IMR-90 (cell line): Measurements from ENCODE around the gene CAVIN1. TPM values are rescaled to one million over a fixed set of nuclear protein-coding genes. Genes with fewer than 3 reads are reported as not detected.

Source experiments
- ATAC-seq: fragments of 200-7000 bp; cut with Tn5 transposase; 2 replicates; pipeline ENCODE4 v1.9.1; 2020; ENCODE audit warnings: low read depth, mild to moderate bottlenecking, moderate library complexity
- BruUV-seq: library from RNA; stranded (reverse); fragments of 400-500 nt; replicated peaks from 2 replicates; lab custom pipeline; 2021; lab: Mats Ljungman, UMichigan
- CTCF ChIA-PET: fragments of 300-600 bp; formaldehyde crosslinking; extraction: SDS; loops from one replicate; lab custom pipeline; 2021; ENCODE audit warnings: antibody characterized with exemption; lab: Yijun Ruan, JAX
- POLR2A ChIA-PET: fragments of 300-600 bp; sonication (Branson Sonifier 250); formaldehyde crosslinking; loops from one replicate; lab custom pipeline; 2022; ENCODE audit warnings: antibody characterized with exemption; ENCODE audit not compliant: unreplicated experiment; lab: Charles Lee
- DNase-seq: peaks from one replicate; pipeline ENCODE4 v3.0.0; 2013
- H2AFZ ChIP-seq: replicated peaks from 2 replicates; pipeline ENCODE3; 2013; ENCODE audit warnings: low read length, mild to moderate bottlenecking; ENCODE audit not compliant: poor library complexity
- H2AK5ac ChIP-seq: 2 replicates; pipeline ENCODE4 v1.6.1; 2013; ENCODE audit warnings: low read depth, low read length, inconsistent platforms
- H2AK9ac ChIP-seq: replicated peaks from 2 replicates; pipeline ENCODE3; 2013; ENCODE audit warnings: mild to moderate bottlenecking, low read depth, low read length, moderate library complexity; ENCODE audit not compliant: poor library complexity
- H2BK120ac ChIP-seq: 2 replicates; pipeline ENCODE4 v1.6.1; 2013; ENCODE audit warnings: low read depth, low read length, inconsistent platforms
- H2BK15ac ChIP-seq: 3 replicates; pipeline ENCODE4 v1.6.1; 2013; ENCODE audit warnings: low read depth, low read length, inconsistent platforms
- H2BK20ac ChIP-seq: 2 replicates; pipeline ENCODE4 v1.6.1; 2013; ENCODE audit warnings: low read depth, mild to moderate bottlenecking, inconsistent platforms, low read length, moderate library complexity
- H2BK5ac ChIP-seq: 2 replicates; pipeline ENCODE4 v1.6.1; 2013; ENCODE audit warnings: mild to moderate bottlenecking, low read depth, low read length, inconsistent platforms; ENCODE audit not compliant: poor library complexity, severe bottlenecking
- H3K14ac ChIP-seq: replicated peaks from 2 replicates; pipeline ENCODE4 v1.6.1; 2013; ENCODE audit warnings: low read depth, low read length, inconsistent platforms
- H3K18ac ChIP-seq: 2 replicates; pipeline ENCODE4 v1.6.1; 2013; ENCODE audit warnings: low read depth, low read length, control low read depth
- H3K23ac ChIP-seq: 2 replicates; pipeline ENCODE4 v1.6.1; 2013; ENCODE audit warnings: low read depth, low read length, inconsistent platforms
- H3K27ac ChIP-seq: 2 replicates; pipeline ENCODE4 v1.5.1; 2013; ENCODE audit warnings: mild to moderate bottlenecking, control low read depth, low read length; ENCODE audit not compliant: insufficient read depth
- H3K27me3 ChIP-seq: 2 replicates; pipeline ENCODE4 v1.6.1; 2013; ENCODE audit warnings: low read length; ENCODE audit not compliant: control insufficient read depth, insufficient read depth
- H3K36me3 ChIP-seq: 2 replicates; pipeline ENCODE4 v1.6.1; 2013; ENCODE audit warnings: low read length, mixed read lengths; ENCODE audit not compliant: control insufficient read depth, insufficient read depth
- H3K4ac ChIP-seq: 2 replicates; pipeline ENCODE4 v1.6.1; 2013; ENCODE audit warnings: low read depth, low read length, inconsistent platforms
- H3K4me1 ChIP-seq: 2 replicates; pipeline ENCODE4 v1.6.1; 2013; ENCODE audit warnings: low read length, mixed read lengths; ENCODE audit not compliant: control insufficient read depth, insufficient read depth
- H3K4me2 ChIP-seq: 2 replicates; pipeline ENCODE4 v1.6.1; 2013; ENCODE audit warnings: low read depth, mild to moderate bottlenecking, control low read depth, low read length, moderate library complexity
- H3K4me3 ChIP-seq: 2 replicates; pipeline ENCODE4 v1.5.1; 2013; ENCODE audit warnings: low read depth, mild to moderate bottlenecking, control low read depth, low read length, moderate library complexity; ENCODE audit not compliant: insufficient read depth
- H3K56ac ChIP-seq: 2 replicates; pipeline ENCODE4 v1.6.1; 2013; ENCODE audit warnings: low read length, inconsistent platforms; ENCODE audit not compliant: insufficient read depth; ENCODE audit errors: extremely low read depth
- H3K79me1 ChIP-seq, 2 experiments: 2 replicates each; pipeline ENCODE4 v1.6.1; 2013; ENCODE audit warnings: low read length in 2 of 2, inconsistent platforms in 1 of 2, low read depth in 1 of 2
- H3K9ac ChIP-seq: 2 replicates; pipeline ENCODE4 v1.6.1; 2013; ENCODE audit warnings: low read depth, low read length, control low read depth
- H3K9me1 ChIP-seq: 2 replicates; pipeline ENCODE4 v1.6.1; 2013; ENCODE audit warnings: low read length, inconsistent platforms; ENCODE audit not compliant: insufficient read depth
- H3K9me3 ChIP-seq: 2 replicates; pipeline ENCODE4 v1.6.1; 2013; ENCODE audit warnings: low read length; ENCODE audit not compliant: control insufficient read depth, insufficient read depth
- H4K20me1 ChIP-seq: 2 replicates; pipeline ENCODE4 v1.6.1; 2013; ENCODE audit warnings: low read length, inconsistent platforms; ENCODE audit not compliant: insufficient read depth
- H4K5ac ChIP-seq: 2 replicates; pipeline ENCODE4 v1.6.1; 2013; ENCODE audit warnings: mild to moderate bottlenecking, low read depth, low read length, control low read depth
- H4K8ac ChIP-seq, 2 experiments: 2 replicates each; pipeline ENCODE4 v1.6.1; 2013; ENCODE audit warnings: low read depth in 2 of 2, low read length in 2 of 2, control low read depth in 1 of 2, inconsistent platforms in 1 of 2
- H4K91ac ChIP-seq: 2 replicates; pipeline ENCODE4 v1.6.1; 2013; ENCODE audit warnings: low read depth, low read length, inconsistent platforms; ENCODE audit not compliant: insufficient read depth
- BHLHE40 ChIP-seq: fragments of 150-350 bp; IDR thresholded peaks from 2 replicates; pipeline ENCODE4 v1.6.1; 2016; ENCODE audit warnings: mild to moderate bottlenecking, low read depth, low read length
- CEBPB ChIP-seq: IDR thresholded peaks from 2 replicates; pipeline ENCODE4 v1.6.1; 2012; ENCODE audit warnings: low read depth, low read length, improper control_type of control experiment
- CHD1 ChIP-seq: IDR thresholded peaks from 2 replicates; pipeline ENCODE4 v1.6.1; 2012; ENCODE audit warnings: low read depth, low read length, improper control_type of control experiment
- FOS ChIP-seq: fragments of 150-350 bp; IDR thresholded peaks from 2 replicates; pipeline ENCODE4 v1.6.1; 2016; ENCODE audit warnings: low read depth, low read length
- MAFK ChIP-seq: IDR thresholded peaks from 2 replicates; pipeline ENCODE4 v1.6.1; 2012; ENCODE audit warnings: low read depth, low read length, improper control_type of control experiment
- MAZ ChIP-seq: IDR thresholded peaks from 2 replicates; pipeline ENCODE4 v1.6.1; 2012; ENCODE audit warnings: low read depth, mild to moderate bottlenecking, low read length, improper control_type of control experiment, moderate library complexity, borderline replicate concordance
- MXI1 ChIP-seq: IDR thresholded peaks from 2 replicates; pipeline ENCODE4 v1.6.1; 2012; ENCODE audit warnings: low read depth, mild to moderate bottlenecking, low read length, moderate library complexity, borderline replicate concordance
- NFE2L2 ChIP-seq: fragments of 150-350 bp; IDR thresholded peaks from 2 replicates; pipeline ENCODE4 v1.6.1; 2016; ENCODE audit warnings: low read depth, mild to moderate bottlenecking, low read length
- POLR2A ChIP-seq: IDR thresholded peaks from 2 replicates; pipeline ENCODE4 v1.6.1; 2012; ENCODE audit warnings: mild to moderate bottlenecking, low read depth, low read length
- RAD21 ChIP-seq: IDR thresholded peaks from 2 replicates; pipeline ENCODE4 v1.6.1; 2012; ENCODE audit warnings: low read length, improper control_type of control experiment
- RCOR1 ChIP-seq: IDR thresholded peaks from 2 replicates; pipeline ENCODE4 v1.6.1; 2012; ENCODE audit warnings: mild to moderate bottlenecking, low read length, improper control_type of control experiment; ENCODE audit not compliant: insufficient replicate concordance
- RFX5 ChIP-seq: IDR thresholded peaks from 2 replicates; pipeline ENCODE4 v1.8.0; 2012; ENCODE audit warnings: low read depth, mild to moderate bottlenecking, low read length, moderate library complexity
- SMC3 ChIP-seq: fragments of 150-350 bp; IDR thresholded peaks from 2 replicates; pipeline ENCODE4 v1.6.1; 2016; ENCODE audit warnings: low read depth, mild to moderate bottlenecking, antibody characterized with exemption, low read length, moderate library complexity
- WGBS, 2 experiments: methylation state at CpG; one replicate each; pipeline versions ENCODE4 v1.1.5 to v1.1.7; 2013; ENCODE audit warnings: missing lambda C conversion rate in 2 of 2; ENCODE audit not compliant: insufficient read length in 1 of 2; ENCODE audit errors: extremely low coverage in 2 of 2; 5-methylcytosine and 5-hydroxymethylcytosine counted together
- dilution Hi-C: fragments of 300-500 bp; cut with HindIII; formaldehyde crosslinking; loops from one replicate; pipeline ENCODE4 v1.14.3; 2018; ENCODE audit warnings: low sequenced_read_pairs; ENCODE audit not compliant: unreplicated experiment
- in situ Hi-C: fragments of 300-500 bp; cut with MboI; formaldehyde crosslinking; loops from 3 replicates; pipeline ENCODE4 v1.14.3; 2019; ENCODE audit warnings: low sequenced_read_pairs, inconsistent platforms, mixed read lengths
- intact Hi-C: fragments of 100-400 bp; cut with micrococcal nuclease; formaldehyde crosslinking; loops from 2 replicates; pipeline ENCODE4 v1.10.0; 2022
- polyA plus RNA-seq, 3 experiments: library from polyadenylated mRNA; depleted of rRNA; stranded (reverse); fragments of >200 nt; gene quantifications; 2 replicates each; pipeline ENCODE4 v1.2.3, GENCODE V29; 2012; ENCODE audit warnings: low replicate concordance in 1 of 3
- total RNA-seq: library from RNA; depleted of rRNA; stranded (reverse); fragments of >200 nt; gene quantifications from 2 replicates; pipeline ENCODE4 v1.2.3, GENCODE V29; 2012
- TF ChIP-seq, protein P1 (sequence below): fragments of 150-350 bp; IDR thresholded peaks from 2 replicates; pipeline ENCODE4 v1.6.1; 2017; ENCODE audit warnings: mild to moderate bottlenecking, antibody characterized with exemption, low read length, low read depth
- TF ChIP-seq, protein P2 (sequence below): fragments of 150-350 bp; IDR thresholded peaks from 2 replicates; pipeline ENCODE4 v1.6.1; 2016; ENCODE audit warnings: low read depth, mild to moderate bottlenecking, low read length, moderate library complexity, borderline replicate concordance
- TF ChIP-seq, protein P3 (sequence below): conservative IDR thresholded peaks from 2 replicates; pipeline ENCODE4 v1.5.1; 2012; ENCODE audit warnings: mild to moderate bottlenecking, low read depth, low read length, improper control_type of control experiment

Gene CAVIN1
- total and polyA plus RNA-seq, 2 of the 4 experiments (the other 2 are of a cell fraction): 491 to 556 TPM

DNA sequence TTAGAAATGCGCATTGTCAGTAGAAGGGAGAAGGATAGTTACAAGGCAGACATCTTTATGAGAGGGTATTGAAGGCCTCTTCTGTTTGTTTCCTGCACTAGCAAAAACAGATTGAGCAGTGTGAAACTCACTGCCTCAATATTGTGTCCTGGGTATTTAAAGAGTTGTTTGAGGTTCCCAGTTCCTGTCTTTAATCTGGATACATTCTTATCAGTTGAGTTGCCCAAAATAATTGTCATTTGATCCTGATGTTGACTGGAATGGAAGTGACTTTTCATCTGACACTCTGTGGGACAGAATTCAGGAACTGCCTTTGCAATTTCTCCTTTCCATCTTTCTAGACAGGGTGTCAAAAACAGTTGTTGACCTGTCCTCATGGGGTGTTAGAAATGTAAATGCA, 37.3 kb upstream of the CAVIN1 start:
- intact Hi-C loops: no loop called here

More for the DNA sequence above, 37.3 kb upstream of the CAVIN1 start:
- H2BK15ac ChIP-seq: no peak overlapping the region
- ChIA-PET POLR2A (no interaction called here), CTCF (interaction anchor here (0.6 to 1.4 kb wide), 4 partner anchors 18 to 216 kb away, joined by 3 read pairs; no protein-coding TSS in a partner anchor)
- TF ChIP-seq RAD21 (no peak), FOS (no peak), POLR2A (no peak), SMC3 (no peak), NFE2L2 (no peak), MAZ (no peak), CHD1 (no peak), MXI1 (no peak), MAFK (no peak), RCOR1 (no peak), RFX5 (no peak), BHLHE40 (no peak), CEBPB (no peak)
- TF ChIP-seq, protein P1, sequence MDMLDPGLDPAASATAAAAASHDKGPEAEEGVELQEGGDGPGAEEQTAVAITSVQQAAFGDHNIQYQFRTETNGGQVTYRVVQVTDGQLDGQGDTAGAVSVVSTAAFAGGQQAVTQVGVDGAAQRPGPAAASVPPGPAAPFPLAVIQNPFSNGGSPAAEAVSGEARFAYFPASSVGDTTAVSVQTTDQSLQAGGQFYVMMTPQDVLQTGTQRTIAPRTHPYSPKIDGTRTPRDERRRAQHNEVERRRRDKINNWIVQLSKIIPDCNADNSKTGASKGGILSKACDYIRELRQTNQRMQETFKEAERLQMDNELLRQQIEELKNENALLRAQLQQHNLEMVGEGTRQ: no peak
- TF ChIP-seq, protein P2, sequence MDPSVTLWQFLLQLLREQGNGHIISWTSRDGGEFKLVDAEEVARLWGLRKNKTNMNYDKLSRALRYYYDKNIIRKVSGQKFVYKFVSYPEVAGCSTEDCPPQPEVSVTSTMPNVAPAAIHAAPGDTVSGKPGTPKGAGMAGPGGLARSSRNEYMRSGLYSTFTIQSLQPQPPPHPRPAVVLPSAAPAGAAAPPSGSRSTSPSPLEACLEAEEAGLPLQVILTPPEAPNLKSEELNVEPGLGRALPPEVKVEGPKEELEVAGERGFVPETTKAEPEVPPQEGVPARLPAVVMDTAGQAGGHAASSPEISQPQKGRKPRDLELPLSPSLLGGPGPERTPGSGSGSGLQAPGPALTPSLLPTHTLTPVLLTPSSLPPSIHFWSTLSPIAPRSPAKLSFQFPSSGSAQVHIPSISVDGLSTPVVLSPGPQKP: no peak
- TF ChIP-seq, protein P3, sequence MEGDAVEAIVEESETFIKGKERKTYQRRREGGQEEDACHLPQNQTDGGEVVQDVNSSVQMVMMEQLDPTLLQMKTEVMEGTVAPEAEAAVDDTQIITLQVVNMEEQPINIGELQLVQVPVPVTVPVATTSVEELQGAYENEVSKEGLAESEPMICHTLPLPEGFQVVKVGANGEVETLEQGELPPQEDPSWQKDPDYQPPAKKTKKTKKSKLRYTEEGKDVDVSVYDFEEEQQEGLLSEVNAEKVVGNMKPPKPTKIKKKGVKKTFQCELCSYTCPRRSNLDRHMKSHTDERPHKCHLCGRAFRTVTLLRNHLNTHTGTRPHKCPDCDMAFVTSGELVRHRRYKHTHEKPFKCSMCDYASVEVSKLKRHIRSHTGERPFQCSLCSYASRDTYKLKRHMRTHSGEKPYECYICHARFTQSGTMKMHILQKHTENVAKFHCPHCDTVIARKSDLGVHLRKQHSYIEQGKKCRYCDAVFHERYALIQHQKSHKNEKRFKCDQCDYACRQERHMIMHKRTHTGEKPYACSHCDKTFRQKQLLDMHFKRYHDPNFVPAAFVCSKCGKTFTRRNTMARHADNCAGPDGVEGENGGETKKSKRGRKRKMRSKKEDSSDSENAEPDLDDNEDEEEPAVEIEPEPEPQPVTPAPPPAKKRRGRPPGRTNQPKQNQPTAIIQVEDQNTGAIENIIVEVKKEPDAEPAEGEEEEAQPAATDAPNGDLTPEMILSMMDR: no peak
- no peak overlapping the region for H2AK9ac ChIP-seq
- H3K56ac ChIP-seq: no peak overlapping the region
- no peak overlapping the region; the same call in 1 of the 2 replicates for H3K23ac ChIP-seq
- WGBS, 2 experiments: 83% methylated on average over 1 of the region's 1 CpG; no CpG with 5 or more reads in 1 of the 2 experiments
- no peaks in the 10 kb centered on the region for H3K9me3 ChIP-seq
- in situ Hi-C loops: no loop called here
- no peak overlapping the region for H4K91ac ChIP-seq
- H4K5ac ChIP-seq: no peak overlapping the region
- H3K79me1 ChIP-seq: peaks cover 7 to 51% of the 10 kb centered on the region in 2 experiments; a peak in 2 of 4 replicates
- H2AK5ac ChIP-seq: no peak overlapping the region
- no peak overlapping the region for H3K9ac ChIP-seq
- peak overlapping the region; percentile 9 for H2BK5ac ChIP-seq
- BruUV-seq: no TSS peak
- H2AFZ ChIP-seq: no peak overlapping the region
- H3K4ac ChIP-seq: no peak overlapping the region
- no peak overlapping the region for H3K27ac ChIP-seq
- DNase-seq (no peak), ATAC-seq (no peak)
- no peak overlapping the region for H3K18ac ChIP-seq
- dilution Hi-C loops: no loop called here
- H3K4me2 ChIP-seq: peak overlapping the region; percentile 71
- no peak overlapping the region for H4K8ac ChIP-seq
- H2BK20ac ChIP-seq: no peak overlapping the region
- 0 out of 2 replicates have a peak overlapping the region, but pooled peaks have one; percentile 80 for H3K4me3 ChIP-seq
- H4K20me1 ChIP-seq: peaks cover 17% of the 10 kb centered on the region
- peaks cover 10% of the 10 kb centered on the region for H3K9me1 ChIP-seq
- H3K14ac ChIP-seq: no peak overlapping the region
- peaks cover 3% of the 10 kb centered on the region; the same call in 1 of the 2 replicates for H3K36me3 ChIP-seq
- no peaks in the 10 kb centered on the region for H3K27me3 ChIP-seq
- no peak overlapping the region for H2BK120ac ChIP-seq
- peaks cover 12% of the 10 kb centered on the region for H3K4me1 ChIP-seq
